ENCODE results near the gene PDE4A. TPM values are rescaled to one million over a fixed set of nuclear protein-coding genes. Genes with fewer than 3 reads are reported as not detected.

PDE4A gene
- total and polyA plus RNA-seq, 2 of the 13 experiments (the other 11 are each of a cell fraction or from before 2014, with no cell fraction given): 1.1 to 4.1 TPM

DNA sequence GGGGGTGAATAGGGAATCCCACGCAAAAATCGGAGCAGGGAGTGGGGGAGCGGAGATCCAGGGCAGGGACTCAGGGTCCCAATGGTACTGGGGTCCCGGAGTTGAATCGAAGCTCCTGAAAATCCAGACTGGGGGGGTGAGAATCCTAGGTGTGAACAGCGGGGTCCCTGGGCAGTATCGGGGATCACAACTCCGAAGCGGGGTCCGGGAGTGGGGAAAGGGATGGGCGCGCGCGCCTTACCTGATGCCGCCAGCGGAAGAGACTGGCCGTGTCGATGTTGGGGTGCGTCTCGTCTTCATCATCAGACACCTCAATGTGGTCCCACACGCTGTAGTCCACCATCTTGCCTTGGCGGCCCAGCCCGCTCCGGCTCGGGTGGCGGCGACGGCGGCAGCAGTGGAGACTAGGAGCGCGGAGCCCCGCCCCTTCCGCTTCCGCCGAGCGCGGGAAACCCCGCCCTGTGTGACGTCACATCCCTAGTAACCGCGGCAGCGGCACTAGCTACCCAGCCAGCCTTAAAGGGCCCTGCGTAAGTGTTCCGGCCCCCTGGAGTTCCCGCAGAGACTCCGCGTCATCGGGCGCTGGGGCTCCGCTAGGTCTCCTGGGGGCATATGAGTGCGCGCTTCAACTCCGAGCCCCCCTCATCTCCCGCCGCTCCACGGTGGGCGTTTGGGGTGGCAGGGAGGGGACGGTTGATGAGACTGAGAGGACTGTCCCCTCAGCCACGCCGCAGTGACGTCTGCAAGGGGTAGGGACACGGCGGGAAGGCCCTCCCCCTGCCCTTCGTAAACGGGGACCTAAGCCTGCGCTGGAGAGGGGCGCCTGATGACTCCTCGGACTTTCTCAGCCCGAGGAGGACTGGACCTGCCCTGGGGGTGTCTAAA, 17.0 kb upstream of the PDE4A start, which contains the start of gene CDC37 (continued):
- no peak; the same call in 1 of the 2 replicates for TF ChIP-seq ZNF691 (CRISPR knock-in tag; IDR thresholded peaks at IDR 0.05; ENCODE audit: borderline replicate concordance, low read depth)
- peak; percentile 54; the same call in 1 of the 2 replicates for TF ChIP-seq RXRA (CRISPR knock-in tag; IDR thresholded peaks at IDR 0.05)
- no peak for TF ChIP-seq ZBTB34 (CRISPR knock-in tag; IDR thresholded peaks at IDR 0.05)
- peak; percentile 14; the same call in 1 of the 2 replicates for TF ChIP-seq CBX5 (CRISPR knock-in tag; IDR thresholded peaks at IDR 0.05; ENCODE audit: borderline replicate concordance)
- TF ChIP-seq ZBTB3 (CRISPR knock-in tag; IDR thresholded peaks at IDR 0.05; ENCODE audit: borderline replicate concordance, low read depth): no peak
- TF ChIP-seq MYNN (CRISPR knock-in tag; IDR thresholded peaks at IDR 0.05; ENCODE audit: low read depth): 0 out of 2 replicates have a peak, but pooled peaks have one; percentile 64
- no peak for TF ChIP-seq CHD4 (IDR thresholded peaks at IDR 0.05; ENCODE audit: borderline replicate concordance, low read length)
- no peak for TF ChIP-seq SSRP1 (CRISPR knock-in tag; IDR thresholded peaks at IDR 0.05)
- peak in 1 of 2 experiments; percentile 48; a peak in 1 of 4 replicates for TF ChIP-seq HMGXB4 (CRISPR knock-in tag; IDR thresholded peaks at IDR 0.05; ENCODE audit: borderline replicate concordance in 1 of 2, low read depth in 1 of 2)
- 0 out of 2 replicates have a peak, but pooled peaks have one; percentile 53 for TF ChIP-seq ZNF296 (CRISPR knock-in tag; conservative IDR thresholded peaks at IDR 0.05)
- TF ChIP-seq ZBTB4 (CRISPR knock-in tag; IDR thresholded peaks at IDR 0.05; ENCODE audit: borderline replicate concordance): no peak
- peak; percentile 41; the same call in 1 of the 2 replicates for TF ChIP-seq POGZ (CRISPR knock-in tag; IDR thresholded peaks at IDR 0.05)
- TF ChIP-seq, protein P1, sequence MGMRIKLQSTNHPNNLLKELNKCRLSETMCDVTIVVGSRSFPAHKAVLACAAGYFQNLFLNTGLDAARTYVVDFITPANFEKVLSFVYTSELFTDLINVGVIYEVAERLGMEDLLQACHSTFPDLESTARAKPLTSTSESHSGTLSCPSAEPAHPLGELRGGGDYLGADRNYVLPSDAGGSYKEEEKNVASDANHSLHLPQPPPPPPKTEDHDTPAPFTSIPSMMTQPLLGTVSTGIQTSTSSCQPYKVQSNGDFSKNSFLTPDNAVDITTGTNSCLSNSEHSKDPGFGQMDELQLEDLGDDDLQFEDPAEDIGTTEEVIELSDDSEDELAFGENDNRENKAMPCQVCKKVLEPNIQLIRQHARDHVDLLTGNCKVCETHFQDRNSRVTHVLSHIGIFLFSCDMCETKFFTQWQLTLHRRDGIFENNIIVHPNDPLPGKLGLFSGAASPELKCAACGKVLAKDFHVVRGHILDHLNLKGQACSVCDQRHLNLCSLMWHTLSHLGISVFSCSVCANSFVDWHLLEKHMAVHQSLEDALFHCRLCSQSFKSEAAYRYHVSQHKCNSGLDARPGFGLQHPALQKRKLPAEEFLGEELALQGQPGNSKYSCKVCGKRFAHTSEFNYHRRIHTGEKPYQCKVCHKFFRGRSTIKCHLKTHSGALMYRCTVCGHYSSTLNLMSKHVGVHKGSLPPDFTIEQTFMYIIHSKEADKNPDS (CRISPR knock-in tag; IDR thresholded peaks at IDR 0.05): no peak
- TF ChIP-seq ZNF780A (CRISPR knock-in tag; IDR thresholded peaks at IDR 0.05): no peak
- TF ChIP-seq HDAC1 (CRISPR knock-in tag; IDR thresholded peaks at IDR 0.05): peak; percentile 90
- peak; percentile 71 for TF ChIP-seq RBM39 (IDR thresholded peaks at IDR 0.05; ENCODE audit: low read depth, low read length, poor library complexity, severe bottlenecking)
- peak; percentile 84 for TF ChIP-seq ZFX (CRISPR knock-in tag; IDR thresholded peaks at IDR 0.05; ENCODE audit: low read depth)
- TF ChIP-seq STAG1 (CRISPR knock-in tag; IDR thresholded peaks at IDR 0.05): no peak
